Activated gamma-delta T cell (primary cell): ENCODE results near the gene GNAL.
A peak's percentile ranks its signal among the peaks of the same experiment; 100 is the strongest.
"Not testable (repeated sequence)": the region's sequence is repeated elsewhere in the genome, so short reads cannot be mapped to it uniquely, and the experiment has no call there.

ENCODE experiments used
- DNase-seq: peaks from one replicate; lab custom pipeline; 2025; lab: John Stamatoyannopoulos, UW

Gene GNAL

DNA sequence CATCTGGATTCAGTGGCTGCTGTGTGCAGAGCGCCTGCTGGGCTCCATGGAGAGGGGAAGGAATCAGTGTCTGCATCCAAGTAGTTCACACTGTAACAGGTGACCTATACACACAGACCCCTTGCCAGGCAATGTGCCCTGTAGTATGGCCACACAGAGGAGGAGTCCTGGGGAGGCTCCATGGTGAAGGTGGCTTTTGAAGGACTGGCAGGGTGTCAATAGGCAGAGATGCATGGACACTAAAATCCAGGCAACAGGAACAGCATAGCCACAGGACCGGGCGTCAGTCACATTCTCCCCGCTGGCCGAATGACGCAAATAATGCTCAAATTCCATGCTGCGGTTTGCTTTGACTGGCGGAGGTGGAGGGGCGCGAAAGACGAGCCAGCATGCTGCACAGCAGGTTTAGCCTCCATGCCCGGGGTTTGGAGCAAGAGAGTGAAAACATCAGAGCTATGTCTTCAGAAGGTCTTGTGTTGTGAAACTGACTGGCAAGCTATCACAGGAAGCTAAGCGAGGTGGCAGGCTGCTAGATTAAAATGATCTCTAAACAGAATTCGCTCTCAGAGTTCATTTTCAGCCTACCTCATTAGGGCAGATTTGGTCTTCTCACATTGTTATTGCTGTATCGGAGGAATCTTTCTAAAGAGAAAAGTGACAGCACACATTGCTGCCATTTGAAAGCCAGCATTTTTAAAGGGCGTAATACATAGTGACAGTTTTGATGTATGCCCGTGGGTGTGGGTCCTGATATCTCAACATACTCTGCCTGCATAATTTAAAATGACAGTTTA, 161.0 kb downstream of the GNAL start:
- peak; percentile 24 for DNase-seq

DNA sequence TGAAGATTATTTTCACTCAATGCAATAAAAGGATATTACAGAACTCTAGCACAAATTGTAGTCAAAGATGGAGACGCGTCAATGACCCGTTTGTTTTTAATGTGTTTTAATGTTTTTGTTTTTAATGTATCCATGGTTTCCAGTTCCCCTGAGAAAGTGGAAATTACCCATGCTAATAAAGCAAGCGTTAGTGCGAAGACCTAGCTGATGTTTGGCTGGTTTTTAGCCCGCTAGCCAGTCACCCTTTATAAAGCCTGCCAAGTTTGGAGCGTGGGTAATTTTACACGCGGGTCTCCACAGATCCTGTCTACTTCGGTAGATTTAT, 161.7 kb downstream of the GNAL start:
- no peak for DNase-seq

DNA sequence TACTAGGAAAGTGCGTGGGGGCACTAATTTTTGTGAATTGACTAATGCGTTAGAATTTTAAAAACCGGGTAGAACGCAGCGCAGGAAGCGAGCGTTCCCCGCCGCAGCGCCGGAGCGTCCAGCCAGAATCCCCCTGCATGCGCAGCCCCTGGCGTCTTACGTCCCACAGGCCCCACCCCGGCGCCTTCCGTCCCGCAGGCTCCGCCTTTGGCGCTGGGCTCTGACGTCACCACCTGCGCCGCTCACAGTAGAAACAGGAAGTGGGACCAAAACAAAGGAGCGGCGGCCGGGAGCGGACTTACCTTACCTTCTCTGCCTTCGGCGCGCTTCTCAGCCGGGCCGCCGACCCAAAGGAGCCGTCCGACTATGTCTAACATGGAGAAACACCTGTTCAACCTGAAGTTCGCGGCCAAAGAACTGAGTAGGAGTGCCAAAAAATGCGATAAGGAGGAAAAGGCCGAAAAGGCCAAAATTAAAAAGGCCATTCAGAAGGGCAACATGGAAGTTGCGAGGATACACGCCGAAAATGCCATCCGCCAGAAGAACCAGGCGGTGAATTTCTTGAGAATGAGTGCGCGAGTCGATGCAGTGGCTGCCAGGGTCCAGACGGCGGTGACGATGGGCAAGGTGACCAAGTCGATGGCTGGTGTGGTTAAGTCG, 162.2 kb downstream of the GNAL start, which contains the start of gene CHMP1B:
CHMP1B (plus strand) TSS at position 268 of the 660 bp plus-strand sequence; CDS start at position 367, 99 bp downstream.
- DNase-seq = peak; percentile 96

DNA sequence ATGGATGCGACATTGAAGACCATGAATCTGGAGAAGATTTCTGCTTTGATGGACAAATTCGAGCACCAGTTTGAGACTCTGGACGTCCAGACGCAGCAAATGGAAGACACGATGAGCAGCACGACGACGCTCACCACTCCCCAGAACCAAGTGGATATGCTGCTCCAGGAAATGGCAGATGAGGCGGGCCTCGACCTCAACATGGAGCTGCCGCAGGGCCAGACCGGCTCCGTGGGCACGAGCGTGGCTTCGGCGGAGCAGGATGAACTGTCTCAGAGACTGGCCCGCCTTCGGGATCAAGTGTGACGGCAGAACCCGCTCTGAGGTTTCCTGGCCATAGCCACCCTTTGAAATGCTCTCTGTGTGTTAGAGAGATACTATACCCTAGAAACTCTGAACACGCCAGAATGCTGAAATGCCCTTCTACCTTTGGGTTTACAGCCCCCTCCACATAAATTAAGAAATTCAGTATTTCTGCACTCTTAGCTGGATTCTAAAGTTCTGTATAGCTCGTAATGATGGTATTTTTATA, 162.8 kb downstream of the GNAL start:
- DNase-seq = peak; percentile 32

DNA sequence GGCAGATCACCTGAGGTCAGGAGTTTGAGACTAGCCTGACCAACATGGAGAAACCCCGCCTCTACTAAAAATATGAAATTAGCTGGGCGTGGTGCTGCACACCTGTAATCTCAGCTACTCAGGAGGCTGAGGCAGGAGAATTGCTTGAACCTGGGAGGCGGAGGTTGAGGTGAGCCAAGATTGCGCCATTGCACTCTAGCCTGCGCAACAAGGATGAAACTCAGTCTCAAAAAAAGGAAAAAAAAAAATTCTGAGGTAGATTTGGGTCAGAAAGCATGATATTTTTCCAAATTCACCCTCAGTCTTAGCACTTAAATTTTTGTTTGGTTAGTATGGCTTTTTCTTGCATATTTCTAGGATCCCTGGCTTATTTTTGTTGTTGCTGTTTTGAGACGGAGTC, 165.5 kb downstream of the GNAL start:
- DNase-seq = not testable (repeated sequence)

DNA sequence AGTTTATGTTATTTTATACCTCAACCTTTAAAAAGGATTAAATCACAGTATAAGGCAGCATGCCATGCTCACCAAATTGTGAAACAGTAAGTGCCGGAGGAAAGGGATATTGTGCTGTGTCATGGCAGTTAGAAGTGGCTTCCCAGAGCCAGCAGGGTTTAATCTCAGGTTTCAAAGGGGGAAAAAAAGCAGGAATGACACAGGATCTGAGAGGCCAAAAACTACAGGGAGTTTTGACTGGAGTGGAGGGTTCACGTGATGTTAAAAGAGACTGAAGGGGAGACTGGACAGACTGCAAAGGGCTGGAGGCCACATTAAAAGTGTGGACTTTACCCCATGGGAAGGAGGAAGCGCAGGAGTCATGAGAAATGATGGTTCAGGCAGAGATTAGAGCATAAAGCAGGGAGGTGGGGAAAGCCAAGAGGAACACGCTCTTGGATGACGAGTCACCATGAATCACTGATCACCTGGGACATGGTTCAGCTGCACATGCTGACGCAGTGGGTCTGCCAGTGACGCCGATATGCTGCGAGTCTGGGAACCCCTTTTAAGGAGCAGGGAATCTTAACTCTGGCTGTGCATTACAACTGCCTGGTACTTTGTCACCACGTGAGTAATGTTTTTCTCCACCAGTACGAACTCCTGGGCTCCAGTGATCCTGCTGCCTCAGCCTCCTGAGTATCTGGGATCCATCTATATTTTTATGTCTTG, 168.3 kb downstream of the GNAL start:
- DNase-seq = no peak

DNA sequence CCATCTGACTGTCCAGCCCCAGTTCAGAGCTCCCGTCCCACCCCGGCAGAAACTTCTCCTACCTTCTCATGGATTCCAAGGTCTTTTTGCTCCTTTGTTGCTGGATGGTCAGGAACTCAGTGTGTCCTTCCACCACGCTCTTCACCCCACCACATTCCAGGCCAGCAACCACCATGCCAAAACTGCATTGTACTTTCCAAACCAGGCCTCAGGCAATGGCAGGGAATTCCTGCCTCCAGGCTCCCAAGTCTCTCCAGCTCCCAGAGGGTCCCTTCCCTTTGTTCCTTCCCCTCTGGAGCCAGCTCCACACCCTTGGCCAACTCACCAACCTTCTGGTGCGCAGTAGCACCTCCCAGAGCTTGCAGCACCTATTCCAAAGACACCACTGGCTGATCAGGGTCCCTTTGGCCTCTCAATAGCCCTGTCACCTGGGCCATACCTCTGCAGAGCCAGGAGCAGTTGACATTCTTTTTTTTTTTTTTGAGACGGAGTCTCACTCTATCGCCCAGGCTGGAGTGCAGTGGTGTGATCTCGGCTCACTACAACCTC, 170.3 kb downstream of the GNAL start:
- no peak for DNase-seq

DNA sequence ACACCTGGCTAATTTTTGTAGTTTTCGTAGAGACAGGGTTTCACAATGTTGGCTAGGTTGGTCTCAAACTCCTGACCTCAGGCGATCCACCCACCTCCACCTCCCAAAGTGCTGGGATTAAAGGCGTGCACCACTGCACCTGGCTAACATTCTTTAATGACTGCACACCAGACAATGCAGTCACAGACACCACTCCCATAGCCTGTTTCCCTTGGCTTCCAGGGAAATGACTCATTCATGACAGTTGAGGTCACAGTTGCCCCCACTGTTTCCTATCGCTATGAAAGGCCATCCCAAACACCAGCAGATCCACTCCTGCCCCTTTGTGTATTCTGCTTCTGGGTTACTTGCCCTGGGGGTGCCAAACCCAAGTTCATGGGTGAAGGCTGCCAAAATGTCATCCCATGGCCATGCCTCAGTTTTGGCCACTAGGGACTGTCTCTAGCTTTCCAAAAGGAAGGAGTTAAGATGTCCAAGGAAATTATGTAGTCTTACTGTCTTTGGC, 170.9 kb downstream of the GNAL start:
- no peak for DNase-seq

DNA sequence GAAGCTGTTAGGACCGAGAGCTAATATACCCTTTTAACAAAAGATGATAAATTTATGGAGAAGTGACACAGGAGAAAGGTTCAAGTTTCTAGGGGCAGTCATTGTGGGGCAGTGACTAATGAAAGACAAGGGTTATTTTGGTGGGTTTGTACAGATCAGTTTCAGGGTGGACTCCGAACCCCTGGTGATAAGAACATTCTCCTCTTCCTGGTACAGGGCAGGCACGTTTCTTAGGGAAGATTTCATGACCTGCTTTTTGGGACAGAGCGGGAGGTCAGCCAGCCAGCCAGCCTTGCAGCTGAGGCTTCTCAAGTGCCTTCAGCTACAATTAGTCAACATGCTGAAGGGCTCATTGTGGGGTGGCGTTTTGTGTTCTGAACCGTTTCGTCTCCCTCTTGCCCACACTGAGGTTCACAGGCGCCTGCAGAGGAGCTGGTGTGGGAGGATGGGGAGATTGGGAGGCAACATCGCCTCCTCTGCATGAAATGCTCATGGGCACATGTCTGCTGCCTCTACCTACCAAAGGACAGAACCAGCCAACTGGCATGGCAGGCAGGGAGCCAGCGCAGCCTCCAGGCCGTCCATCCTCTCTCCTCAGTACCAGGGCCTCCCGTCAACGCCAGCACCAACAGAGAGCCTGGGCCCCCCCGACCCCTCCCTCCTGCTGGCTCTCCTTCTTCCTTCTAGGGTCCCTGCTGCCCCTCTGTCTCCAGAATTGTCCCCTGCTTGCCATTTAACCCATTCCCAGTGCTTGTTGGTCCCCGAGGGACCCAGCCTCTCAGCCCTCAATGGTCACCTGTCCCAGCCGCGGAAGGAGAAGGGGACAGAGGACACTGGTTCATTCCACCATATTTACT, 171.8 kb downstream of the GNAL start:
- DNase-seq = no peak

DNA sequence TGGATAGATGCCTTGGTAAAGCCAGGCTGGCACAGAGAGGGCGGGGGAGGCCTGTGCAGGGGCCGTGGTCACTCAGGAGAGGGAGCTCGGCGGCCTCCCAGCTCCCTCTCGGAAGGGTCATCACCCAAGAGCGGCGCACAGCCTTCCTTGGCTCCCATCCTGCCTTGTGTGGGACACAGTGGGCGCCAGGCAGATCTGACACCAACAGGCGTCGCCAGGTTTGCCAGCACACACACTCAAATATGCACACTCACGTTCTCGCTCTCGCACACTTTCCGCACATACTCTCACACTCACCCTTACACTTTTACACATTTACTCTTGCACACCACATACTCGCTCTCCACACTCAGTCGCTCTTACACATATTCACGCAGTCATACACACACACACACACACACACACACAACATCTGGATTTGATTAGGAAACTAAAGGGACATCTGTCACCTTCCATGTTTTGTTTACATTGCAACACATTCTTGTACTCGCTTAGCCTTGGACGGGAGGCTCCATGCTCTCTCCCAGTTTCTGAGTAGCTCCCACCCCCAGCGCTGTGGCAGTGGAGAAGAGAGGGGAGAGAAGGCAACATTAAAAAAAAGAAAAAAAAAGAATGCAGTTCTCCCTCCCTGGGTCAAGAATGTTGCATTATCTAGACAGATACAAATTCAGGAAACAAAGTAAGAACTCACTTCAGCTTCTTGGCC, 172.7 kb downstream of the GNAL start:
- DNase-seq = no peak

DNA sequence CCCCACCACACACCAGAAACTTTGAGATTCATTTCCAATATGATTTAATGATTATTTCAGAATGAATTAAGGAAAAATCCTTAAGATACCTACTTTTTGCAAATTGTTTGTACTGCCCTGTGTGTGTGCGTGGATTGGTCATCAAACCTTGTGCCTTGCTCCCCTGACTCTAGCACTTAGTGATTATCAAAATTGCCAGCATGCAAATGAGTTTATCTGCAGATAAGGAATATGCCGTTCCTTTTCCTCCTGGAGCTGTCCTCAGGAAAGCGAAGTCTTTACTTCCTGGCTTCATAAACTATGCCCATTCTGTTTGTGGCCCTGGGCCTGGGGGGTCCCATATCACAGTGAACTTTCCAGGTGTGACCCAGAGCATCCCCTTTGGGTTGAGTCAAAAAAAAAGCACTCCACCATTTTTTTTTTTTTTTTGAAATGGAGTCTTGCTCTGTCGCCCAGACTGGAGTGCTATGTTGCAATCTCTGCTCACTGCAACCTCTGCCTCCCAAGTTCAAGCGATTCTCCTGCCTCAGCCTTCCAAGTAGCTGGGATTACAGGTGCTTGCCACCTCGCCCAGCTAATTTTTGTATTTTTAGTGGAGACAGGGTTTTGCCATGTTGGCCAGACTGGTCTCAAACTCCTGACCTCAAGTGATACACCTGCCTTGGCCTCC, 173.5 kb downstream of the GNAL start:
- no peak for DNase-seq

DNA sequence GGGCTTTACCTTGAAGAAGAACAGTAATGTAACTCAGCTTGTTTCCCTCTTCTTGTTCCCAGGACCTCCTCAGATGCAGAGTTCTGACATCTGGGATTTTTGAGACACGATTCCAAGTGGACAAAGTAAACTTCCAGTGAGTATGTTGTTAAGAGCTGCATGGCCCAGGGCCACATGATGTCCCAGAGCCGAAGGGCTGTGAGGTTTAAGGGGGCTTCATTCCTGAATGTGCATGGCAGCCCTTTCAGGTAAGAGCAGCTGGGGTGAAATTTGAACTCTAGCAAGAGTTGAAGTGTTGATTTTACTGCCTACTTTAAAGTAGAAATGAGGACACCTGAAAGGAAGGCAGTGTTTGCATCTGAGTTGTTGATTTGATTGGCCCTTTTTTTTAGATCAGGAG, 175.4 kb downstream of the GNAL start:
- DNase-seq = no peak

DNA sequence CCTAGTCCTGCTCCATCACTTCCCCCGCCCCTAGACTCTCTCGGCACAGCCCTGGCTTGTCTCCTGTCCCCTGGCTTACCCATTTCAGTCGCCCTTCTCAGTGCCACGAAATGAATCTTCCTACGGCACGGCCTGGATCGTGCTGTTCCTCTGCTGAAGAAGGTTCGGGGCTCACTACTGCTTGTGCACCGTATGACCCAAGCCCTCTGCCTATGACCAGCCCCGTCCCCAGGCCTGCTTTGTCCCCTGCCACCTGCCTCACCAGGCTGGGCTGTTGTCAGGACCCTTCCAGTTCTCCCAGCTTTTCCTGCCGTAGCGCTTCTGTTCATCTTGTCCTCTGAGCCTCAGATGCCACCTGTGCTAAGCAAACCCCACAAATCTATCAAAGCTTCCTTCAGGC, 176.0 kb downstream of the GNAL start:
- DNase-seq = no peak

DNA sequence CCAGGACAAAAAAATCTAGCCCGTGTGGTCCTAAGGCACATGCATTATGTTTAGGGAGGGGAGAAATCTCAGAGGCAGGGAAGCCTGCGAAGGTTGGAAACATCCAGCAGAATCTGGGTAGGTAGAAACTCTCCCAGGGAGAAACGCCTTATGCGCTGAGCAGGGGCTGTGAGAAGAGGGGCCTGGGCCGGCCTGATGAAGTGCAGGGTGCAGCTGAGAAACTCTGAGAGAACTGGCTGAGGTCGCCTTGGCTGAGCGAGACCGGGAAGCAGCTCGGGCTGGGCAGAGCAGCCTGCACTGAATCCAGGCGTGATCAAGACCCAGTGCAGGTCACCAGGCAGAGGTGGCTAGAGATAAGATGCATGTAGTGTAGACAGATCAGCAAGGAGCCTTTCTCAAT, 177.3 kb downstream of the GNAL start:
- DNase-seq = no peak

DNA sequence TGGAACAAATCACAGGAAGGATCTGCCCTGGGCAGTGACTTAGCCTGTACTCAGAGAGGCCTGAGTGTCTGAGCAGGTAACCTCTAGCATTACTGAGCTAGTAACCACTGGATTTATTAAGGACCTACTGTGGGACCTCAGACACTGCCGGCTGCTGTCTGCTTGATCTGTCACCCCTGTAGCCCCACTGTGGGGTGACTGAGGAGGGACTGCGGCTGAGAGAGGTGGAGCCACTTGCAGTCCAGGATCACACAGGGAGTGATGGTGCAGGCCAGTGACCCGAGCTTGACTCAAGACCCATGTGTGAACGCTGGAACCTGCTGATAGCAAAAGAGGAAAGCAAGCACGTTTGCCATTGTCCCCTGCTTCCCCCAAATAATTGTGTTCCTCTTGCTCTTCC, 177.7 kb downstream of the GNAL start:
- DNase-seq = no peak

DNA sequence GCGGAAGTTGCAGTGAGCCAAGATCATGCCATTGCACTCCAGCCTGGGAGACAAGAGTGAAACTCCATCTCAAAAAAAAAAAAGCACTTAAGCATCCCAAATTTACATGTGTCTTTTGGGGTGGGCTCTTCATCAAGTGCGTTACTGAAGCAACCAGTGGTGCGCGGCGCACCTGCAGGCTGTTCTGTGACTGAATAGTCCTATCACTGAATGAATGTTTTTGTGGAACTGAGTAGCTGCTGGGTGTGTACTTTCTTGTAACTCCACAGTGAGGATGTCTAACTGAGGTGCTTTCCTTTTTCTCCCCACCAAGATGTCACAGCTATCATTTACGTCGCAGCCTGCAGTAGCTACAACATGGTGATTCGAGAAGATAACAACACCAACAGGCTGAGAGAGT, 179.2 kb downstream of the GNAL start:
- no peak for DNase-seq

DNA sequence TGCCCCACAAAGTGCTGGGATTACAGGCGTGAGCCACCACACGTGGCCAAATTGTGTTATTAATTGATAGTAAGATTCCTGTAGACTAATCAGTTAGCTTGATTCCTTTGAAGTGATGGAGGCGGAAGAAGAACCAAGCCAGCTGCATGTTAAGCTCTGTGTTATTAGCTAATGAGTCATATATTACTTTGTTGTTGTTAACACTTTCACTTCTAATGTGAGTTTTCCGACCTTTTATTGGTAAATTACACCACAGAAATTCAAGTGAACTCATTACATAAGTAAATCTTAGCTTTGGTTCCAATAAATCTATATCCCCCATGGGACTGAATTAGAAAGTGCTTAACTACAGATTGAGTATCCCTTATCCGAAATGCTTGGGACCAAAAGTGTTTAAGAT, 182.4 kb downstream of the GNAL start:
- no peak for DNase-seq

DNA sequence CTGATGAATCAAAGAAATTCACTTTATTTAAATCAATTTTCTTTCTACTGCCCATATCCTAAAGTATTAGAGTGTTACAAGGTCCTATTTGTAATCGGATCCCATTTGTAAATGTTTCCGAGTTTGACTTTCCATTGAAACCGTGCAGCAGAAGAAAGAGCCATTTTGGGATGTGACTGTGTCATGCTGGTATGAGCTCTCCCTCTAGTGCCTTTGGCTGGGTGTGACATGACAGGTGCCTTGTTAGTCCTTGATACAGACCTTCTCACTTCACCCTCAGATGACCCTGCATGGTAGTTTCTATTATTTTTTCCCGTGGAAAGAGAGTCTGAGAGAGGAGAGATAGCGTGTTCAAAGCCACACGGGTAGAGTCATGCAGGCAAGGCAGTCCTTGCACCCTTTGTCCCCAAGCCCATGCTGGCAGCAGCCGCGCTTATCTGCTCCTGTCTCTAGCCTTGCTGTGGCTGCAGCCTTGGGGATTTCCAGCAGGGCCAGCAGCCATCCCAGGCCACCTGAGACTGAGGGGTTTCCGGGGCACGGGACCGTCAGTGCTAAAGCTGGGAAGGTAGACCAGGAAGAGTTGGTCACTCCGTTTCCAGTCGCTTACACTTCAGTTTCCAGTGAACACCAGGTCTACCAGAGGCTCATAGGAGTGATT, 183.5 kb downstream of the GNAL start:
- DNase-seq = no peak

DNA sequence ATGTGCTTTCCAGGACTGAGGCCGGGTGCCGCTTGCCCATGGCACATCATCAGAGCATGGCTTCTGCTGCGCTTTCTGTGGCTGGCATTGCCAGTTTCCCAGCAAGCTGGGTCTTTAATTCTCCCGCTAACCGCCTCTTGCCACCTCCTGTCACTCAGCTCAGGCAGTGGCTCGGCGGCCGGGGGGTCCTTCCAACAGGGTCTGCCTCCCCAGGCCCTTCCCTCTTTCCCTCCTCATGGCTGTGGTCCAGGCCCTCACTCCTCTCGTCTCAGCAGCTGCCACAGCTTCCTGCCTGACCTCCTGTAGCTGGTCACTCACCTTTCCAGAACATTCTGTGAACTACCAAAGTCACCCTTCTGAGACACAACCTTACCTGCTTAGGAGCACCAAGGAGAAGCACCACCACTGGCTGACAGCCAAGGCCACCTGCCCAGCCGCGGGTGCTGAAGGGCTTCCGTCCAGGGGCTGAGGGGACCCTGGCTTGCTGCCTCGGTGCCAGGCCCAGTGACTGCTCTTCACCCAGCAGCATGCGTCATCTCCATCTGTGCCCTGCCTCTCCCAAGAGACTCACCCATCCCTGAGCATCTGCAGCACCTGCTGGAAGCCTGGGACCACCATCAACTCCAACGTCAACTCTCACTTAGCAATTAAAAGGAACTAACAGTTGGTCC, 184.7 kb downstream of the GNAL start:
- no peak for DNase-seq
